Measurements from ENCODE around the gene DNMBP. TPM values are rescaled to one million over a fixed set of nuclear protein-coding genes. Genes with fewer than 3 reads are reported as not detected.
"Not testable (repeated sequence)": the region's sequence is repeated elsewhere in the genome, so short reads cannot be mapped to it uniquely, and the experiment has no call there.

The DNMBP gene
- total and polyA plus RNA-seq, 7 donors = 15.0 to 21.6 (median 18.6) TPM

GRCh38 chr10:99958806-99959205, 50.9 kb downstream of the DNMBP start:
- Histone ChIP-seq H3K9me3 (no peaks in the 10 kb centered on the region), H3K4me1 (peaks cover 0 to 23% (median 11%) of the 10 kb centered on the region in 4 donors), H3K36me3 (peaks cover 6 to 29% (median 15%) of the 10 kb centered on the region in 4 donors), H3K27me3 (no peaks in the 10 kb centered on the region), H3K27ac (peak overlapping the region in 3 of 4 donors; percentile 35 to 65 (median 57)), H3K4me3 (no peak overlapping the region)
- no peak for DNase-seq
- intact Hi-C loops (cut with DNase I) = no loop called here
- WGBS, 2 donors = 85 to 92% methylated on average over 6 of the region's 6 CpGs
- no peak for TF ChIP-seq POLR2AphosphoS5 (IDR thresholded peaks at IDR 0.05)
- no peak for TF ChIP-seq POLR2A (IDR thresholded peaks at IDR 0.05)
- TF ChIP-seq EP300 (IDR thresholded peaks at IDR 0.05) = no peak
- TF ChIP-seq CTCF (IDR thresholded peaks at IDR 0.05) = no peak

- DNase-seq = no peak
- Histone ChIP-seq H3K9me3 (no peaks in the 10 kb centered on the region), H3K36me3 (peaks cover 6 to 29% (median 15%) of the 10 kb centered on the region in 4 donors), H3K4me1 (peaks cover 0 to 23% (median 12%) of the 10 kb centered on the region in 4 donors), H3K4me3 (no peak overlapping the region), H3K27ac (peak overlapping the region; percentile 12 to 65 (median 46)), H3K27me3 (no peaks in the 10 kb centered on the region)
- TF ChIP-seq EP300 (IDR thresholded peaks at IDR 0.05) (no peak), POLR2A (IDR thresholded peaks at IDR 0.05) (no peak), POLR2AphosphoS5 (IDR thresholded peaks at IDR 0.05) (peak in 2 of 4 donors; percentile 54 to 68), CTCF (IDR thresholded peaks at IDR 0.05) (no peak)
- WGBS, 2 donors = 16 to 52% methylated on average over 2 of the region's 2 CpGs
- intact Hi-C loops (cut with DNase I) = no loop called here
Observed at GRCh38 chr10:99958302-99958701, 51.4 kb downstream of the DNMBP start.

GRCh38 chr10:99953510-99953909, 56.2 kb downstream of the DNMBP start:
- H3K27me3 ChIP-seq; DNase-seq; H3K27ac ChIP-seq; H3K9me3 ChIP-seq; intact Hi-C loops (cut with DNase I); H3K4me3 ChIP-seq: not testable (repeated sequence)
- peaks cover 6 to 38% (median 15%) of the 10 kb centered on the region in 4 donors for H3K36me3 ChIP-seq
- WGBS, 2 donors = 88 to 95% methylated on average over 3 of the region's 3 CpGs
- peaks cover 0 to 18% (median 11%) of the 10 kb centered on the region in 4 donors for H3K4me1 ChIP-seq

GRCh38 chr10:99952799-99953198, 56.9 kb downstream of the DNMBP start:
- WGBS, 2 donors = 94 to 96% methylated on average over 2 of the region's 2 CpGs
- Histone ChIP-seq H3K9me3 (no peaks in the 10 kb centered on the region), H3K4me1 (peaks cover 0 to 11% (median 6%) of the 10 kb centered on the region in 4 donors), H3K27me3 (no peaks in the 10 kb centered on the region), H3K27ac (no peak overlapping the region), H3K36me3 (peaks cover 6 to 38% (median 15%) of the 10 kb centered on the region in 4 donors), H3K4me3 (no peak overlapping the region)
- intact Hi-C loops (cut with DNase I) = no loop called here
- DNase-seq = no peak
- TF ChIP-seq POLR2A (IDR thresholded peaks at IDR 0.05) = no peak
- TF ChIP-seq EP300 (IDR thresholded peaks at IDR 0.05) = no peak
- no peak for TF ChIP-seq CTCF (IDR thresholded peaks at IDR 0.05)
- no peak for TF ChIP-seq POLR2AphosphoS5 (IDR thresholded peaks at IDR 0.05)

- H3K9me3 ChIP-seq; H3K27me3 ChIP-seq; H3K4me3 ChIP-seq; H3K36me3 ChIP-seq; DNase-seq; intact Hi-C loops (cut with DNase I): not testable (repeated sequence)
- WGBS, 2 donors = 76 to 87% methylated on average over 2 of the region's 2 CpGs
- peak overlapping the region in 2 of 4 donors; percentile 48 to 64 for H3K27ac ChIP-seq
- peaks cover 0 to 42% (median 25%) of the 10 kb centered on the region in 4 donors for H3K4me1 ChIP-seq
Observed at GRCh38 chr10:99946051-99946450, 63.7 kb downstream of the DNMBP start.

- peak; percentile 78 for DNase-seq
- no peak for TF ChIP-seq CTCF (IDR thresholded peaks at IDR 0.05)
- peak in 3 of 4 donors; percentile 19 to 58 (median 22) for TF ChIP-seq POLR2AphosphoS5 (IDR thresholded peaks at IDR 0.05)
- peak in 1 of 4 donors; percentile 16 for TF ChIP-seq EP300 (IDR thresholded peaks at IDR 0.05)
- no peak for TF ChIP-seq POLR2A (IDR thresholded peaks at IDR 0.05)
- no peaks in the 10 kb centered on the region for H3K9me3 ChIP-seq
- intact Hi-C loops (cut with DNase I) = loop anchor here (2.0 kb wide), 1 partner anchor 52 kb away; no protein-coding TSS in a partner anchor
- H3K36me3 ChIP-seq = no peaks in the 10 kb centered on the region
- no peak overlapping the region for H3K4me3 ChIP-seq
- H3K4me1 ChIP-seq = peaks cover 0 to 42% (median 25%) of the 10 kb centered on the region in 4 donors
- WGBS, 2 donors = 68 to 72% methylated on average over 4 of the region's 4 CpGs
- H3K27me3 ChIP-seq = no peaks in the 10 kb centered on the region
- peak overlapping the region in 3 of 4 donors; percentile 35 to 64 (median 48) for H3K27ac ChIP-seq
Observed at GRCh38 chr10:99945263-99945662, 64.5 kb downstream of the DNMBP start.

Measured in sigmoid colon (tissue), 7 donors.